KMS-11 (cell line): ENCODE data around the gene CAPZB.

Source experiments
- H2AFZ ChIP-seq: fragments of 200-600 bp; sonication (generic); 2 replicates; pipeline ENCODE4 v1.6.1; 2016; ENCODE audit warnings: antibody characterized with exemption, mixed run types, low read depth
- H3K27ac ChIP-seq: fragments of 200-600 bp; sonication (generic); 2 replicates; pipeline ENCODE4 v1.6.1; 2016; ENCODE audit warnings: mild to moderate bottlenecking, mixed run types
- H3K27me3 ChIP-seq: fragments of 200-600 bp; sonication (generic); 2 replicates; pipeline ENCODE4 v1.6.1; 2017; ENCODE audit warnings: mild to moderate bottlenecking, low read depth, mixed run types, moderate library complexity; ENCODE audit not compliant: insufficient read depth
- H3K36me3 ChIP-seq: fragments of 200-600 bp; sonication (generic); 2 replicates; pipeline ENCODE4 v1.6.1; 2017; ENCODE audit warnings: mild to moderate bottlenecking, mixed run types; ENCODE audit not compliant: insufficient read depth
- H3K4me1 ChIP-seq: fragments of 200-600 bp; sonication (generic); 2 replicates; pipeline ENCODE4 v1.6.1; 2016; ENCODE audit warnings: mild to moderate bottlenecking, low read depth, mixed run types; ENCODE audit not compliant: poor library complexity, severe bottlenecking
- H3K4me2 ChIP-seq: fragments of 200-600 bp; sonication (generic); 2 replicates; pipeline ENCODE4 v1.7.0; 2016; ENCODE audit warnings: mild to moderate bottlenecking, mixed run types
- H3K4me3 ChIP-seq: fragments of 200-600 bp; sonication (generic); IDR thresholded peaks from 2 replicates; pipeline ENCODE4 v1.6.1; 2017; ENCODE audit warnings: low read depth, low read length, mixed read lengths; ENCODE audit not compliant: insufficient read depth
- H3K79me2 ChIP-seq: fragments of 200-600 bp; sonication (generic); 2 replicates; pipeline ENCODE4 v1.6.1; 2016; ENCODE audit warnings: low read depth, mixed run types; ENCODE audit not compliant: insufficient read depth
- H3K9ac ChIP-seq: fragments of 200-600 bp; sonication (generic); 2 replicates; pipeline ENCODE4 v1.6.1; 2016; ENCODE audit warnings: mild to moderate bottlenecking, mixed run types
- H4K20me1 ChIP-seq: fragments of 200-600 bp; sonication (generic); 2 replicates; pipeline ENCODE4 v1.6.1; 2016; ENCODE audit warnings: mild to moderate bottlenecking, mixed run types; ENCODE audit not compliant: insufficient read depth
- CTCF ChIP-seq: fragments of 200-600 bp; sonication (generic); conservative IDR thresholded peaks from 2 replicates; pipeline ENCODE4 v1.6.1; 2017; ENCODE audit warnings: low read depth, mild to moderate bottlenecking, antibody characterized with exemption, low read length, moderate library complexity, mixed read lengths

CAPZB gene

DNA sequence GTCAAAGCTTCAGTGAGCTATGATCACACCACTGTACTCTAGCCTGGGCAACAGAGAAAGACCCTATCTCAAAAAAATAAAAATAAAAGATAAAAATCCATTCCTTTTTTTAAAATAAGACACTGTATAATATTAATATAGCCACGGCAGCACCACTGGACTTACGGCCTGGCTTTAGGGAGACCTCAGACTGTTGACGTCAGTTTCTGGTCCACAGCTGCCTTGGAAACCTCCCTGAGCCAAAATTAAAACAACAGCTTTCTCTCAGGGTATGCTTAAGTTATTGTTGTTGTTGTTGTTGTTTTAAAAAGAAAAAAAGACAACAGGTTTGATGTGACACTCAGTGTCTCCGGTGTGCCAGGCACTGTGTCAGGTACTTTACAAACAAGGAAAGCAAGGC, 42.0 kb downstream of the CAPZB start:
- Histone ChIP-seq H3K27me3 (no peaks in the 10 kb centered on the region), H3K79me2 (peaks cover 44% of the 10 kb centered on the region; the same call in 1 of the 2 replicates), H2AFZ (no peak overlapping the region), H3K4me1 (peaks cover 22% of the 10 kb centered on the region), H3K36me3 (no peaks in the 10 kb centered on the region), H3K4me2 (no peak overlapping the region), H3K27ac (no peak overlapping the region), H3K4me3 (no peak overlapping the region), H3K9ac (no peak overlapping the region), H4K20me1 (no peaks in the 10 kb centered on the region)
- no peak for TF ChIP-seq CTCF

- Histone ChIP-seq H3K79me2 (peaks cover 44% of the 10 kb centered on the region; the same call in 1 of the 2 replicates), H3K4me3 (no peak overlapping the region), H3K27ac (no peak overlapping the region), H3K27me3 (no peaks in the 10 kb centered on the region), H3K36me3 (no peaks in the 10 kb centered on the region), H4K20me1 (no peaks in the 10 kb centered on the region), H3K9ac (no peak overlapping the region), H2AFZ (no peak overlapping the region), H3K4me2 (no peak overlapping the region), H3K4me1 (peaks cover 18% of the 10 kb centered on the region)
- no peak for TF ChIP-seq CTCF
Observed at GRCh38 chr1:19442154-19443096, 42.9 kb downstream of the CAPZB start.

DNA sequence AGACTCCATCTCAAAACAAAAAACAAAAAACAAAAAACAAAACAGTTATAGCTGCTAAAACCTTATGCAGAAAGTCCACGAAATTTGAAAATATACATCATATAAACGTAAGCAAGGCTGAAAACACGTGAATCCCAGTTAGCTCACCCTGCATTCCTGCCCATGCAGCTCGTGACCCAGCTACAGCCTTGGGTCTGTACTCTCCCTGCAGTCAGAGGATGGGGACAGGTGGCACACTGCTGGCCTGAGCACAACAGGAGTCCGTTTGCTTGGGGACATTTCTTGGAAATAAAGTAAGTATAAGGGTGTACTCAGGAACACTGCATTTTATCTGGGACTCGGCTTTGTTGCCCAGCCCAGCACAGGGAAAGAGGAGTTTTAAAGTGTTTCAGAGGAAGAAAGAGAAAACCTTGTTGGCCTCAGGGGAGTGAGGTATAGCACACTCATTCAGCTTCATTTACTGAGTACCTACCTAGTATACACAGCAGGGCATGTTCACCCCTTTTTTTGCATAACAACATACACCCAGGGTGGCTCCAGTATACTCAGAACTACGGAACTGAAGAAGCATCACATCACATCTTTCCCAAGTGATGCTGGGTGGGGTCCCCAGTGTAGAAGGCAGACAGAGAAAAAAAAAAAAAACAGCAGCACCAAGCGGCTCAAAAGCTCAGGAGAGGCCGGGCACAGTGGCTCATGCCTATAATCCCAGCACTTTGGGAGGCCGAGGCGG, 44.1 kb downstream of the CAPZB start:
- TF ChIP-seq CTCF: no peak
- H3K27me3 ChIP-seq: no peaks in the 10 kb centered on the region
- H3K9ac ChIP-seq: no peak overlapping the region
- H3K4me3 ChIP-seq: no peak overlapping the region
- peaks cover 28% of the 10 kb centered on the region for H3K4me1 ChIP-seq
- no peak overlapping the region for H2AFZ ChIP-seq
- H4K20me1 ChIP-seq: no peaks in the 10 kb centered on the region
- H3K4me2 ChIP-seq: no peak overlapping the region
- H3K27ac ChIP-seq: no peak overlapping the region
- H3K36me3 ChIP-seq: no peaks in the 10 kb centered on the region
- peaks cover 39% of the 10 kb centered on the region; the same call in 1 of the 2 replicates for H3K79me2 ChIP-seq

- H3K27me3 ChIP-seq: no peaks in the 10 kb centered on the region
- no peak overlapping the region for H3K27ac ChIP-seq
- no peak overlapping the region for H2AFZ ChIP-seq
- no peak for TF ChIP-seq CTCF
- peaks cover 24% of the 10 kb centered on the region for H3K4me1 ChIP-seq
- no peak overlapping the region for H3K9ac ChIP-seq
- peaks cover 34% of the 10 kb centered on the region; the same call in 1 of the 2 replicates for H3K79me2 ChIP-seq
- no peaks in the 10 kb centered on the region for H3K36me3 ChIP-seq
- peaks cover 7% of the 10 kb centered on the region for H4K20me1 ChIP-seq
- no peak overlapping the region for H3K4me2 ChIP-seq
- H3K4me3 ChIP-seq: no peak overlapping the region
Observed at GRCh38 chr1:19439464-19440171, 45.7 kb downstream of the CAPZB start.
